Mesenchymal stem cell (in vitro differentiated cells and primary cell): ENCODE measurements around the gene AQP2.

ENCODE experiments used
- DNase-seq: peaks from one replicate; pipeline ENCODE4 v3.0.0-alpha.2; 2013
- H2AFZ ChIP-seq: one replicate; pipeline ENCODE4 v1.6.1; 2013; ENCODE audit warnings: low read depth, mild to moderate bottlenecking, control low read depth, inconsistent platforms, low read length, moderate library complexity
- H2AK5ac ChIP-seq: 2 replicates; pipeline ENCODE4 v1.6.1; 2013; ENCODE audit warnings: low read length, moderate library complexity, mild to moderate bottlenecking, inconsistent platforms; ENCODE audit not compliant: severe bottlenecking
- H2BK120ac ChIP-seq: one replicate; pipeline ENCODE4 v1.6.1; 2013; ENCODE audit warnings: low read depth, mild to moderate bottlenecking, inconsistent platforms, low read length, moderate library complexity
- H2BK12ac ChIP-seq, 2 experiments: one replicate each; pipeline ENCODE4 v1.6.1; 2013; ENCODE audit warnings: inconsistent platforms in 2 of 2, low read length in 2 of 2, mild to moderate bottlenecking in 2 of 2, moderate library complexity in 2 of 2, control low read depth in 1 of 2
- H2BK15ac ChIP-seq: one replicate; pipeline ENCODE4 v1.6.1; 2013; ENCODE audit warnings: mild to moderate bottlenecking, low read depth, inconsistent platforms; ENCODE audit not compliant: poor library complexity, severe bottlenecking
- H2BK5ac ChIP-seq: 2 replicates; pipeline ENCODE4 v1.6.1; 2013; ENCODE audit warnings: low read depth, mild to moderate bottlenecking, low read length, control low read depth, inconsistent platforms; ENCODE audit not compliant: poor library complexity, severe bottlenecking
- H3K14ac ChIP-seq, 2 experiments: one replicate each; pipeline ENCODE4 v1.6.1; 2013; ENCODE audit warnings: inconsistent platforms in 2 of 2, low read length in 2 of 2, control low read depth in 1 of 2, mild to moderate bottlenecking in 1 of 2, moderate library complexity in 1 of 2
- H3K18ac ChIP-seq, 2 experiments: one replicate each; pipeline ENCODE4 v1.6.1; 2013; ENCODE audit warnings: inconsistent platforms in 2 of 2, low read length in 2 of 2, control low read depth in 1 of 2, low read depth in 1 of 2, mild to moderate bottlenecking in 1 of 2
- H3K23ac ChIP-seq, 2 experiments: one replicate each; pipeline ENCODE4 v1.6.1; 2013; ENCODE audit warnings: inconsistent platforms in 2 of 2, low read length in 2 of 2, mild to moderate bottlenecking in 2 of 2, moderate library complexity in 2 of 2, control low read depth in 1 of 2
- H3K27ac ChIP-seq: 2 replicates; pipeline ENCODE4 v1.5.1; 2013; ENCODE audit warnings: mild to moderate bottlenecking, moderate library complexity, low read length, control low read depth, inconsistent platforms; ENCODE audit not compliant: poor library complexity, severe bottlenecking
- H3K27me3 ChIP-seq, 2 experiments: 2 replicates each; pipeline versions ENCODE4 v1.6.1 to v1.7.0; 2013; ENCODE audit warnings: low read length in 2 of 2, mild to moderate bottlenecking in 2 of 2, moderate library complexity in 2 of 2, control low read depth in 1 of 2, inconsistent platforms in 1 of 2; ENCODE audit not compliant: control insufficient read depth in 1 of 2, insufficient read depth in 1 of 2
- H3K36me3 ChIP-seq, 2 experiments: 2 replicates each; pipeline versions ENCODE4 v1.6.1 to v1.7.0; 2013; ENCODE audit warnings: low read length in 2 of 2, control low read depth in 1 of 2, inconsistent platforms in 1 of 2, low read depth in 1 of 2, mild to moderate bottlenecking in 1 of 2; ENCODE audit not compliant: insufficient read depth in 2 of 2, control insufficient read depth in 1 of 2
- H3K4ac ChIP-seq, 2 experiments: one replicate each; pipeline ENCODE4 v1.6.1; 2013; ENCODE audit warnings: inconsistent platforms in 2 of 2, low read length in 2 of 2, mild to moderate bottlenecking in 2 of 2, moderate library complexity in 2 of 2, control low read depth in 1 of 2, low read depth in 1 of 2
- H3K4me1 ChIP-seq: 2 replicates; pipeline ENCODE4 v1.6.1; 2013; ENCODE audit warnings: low read depth, low read length, control low read depth; ENCODE audit not compliant: control insufficient read depth, insufficient read depth
- H3K4me2 ChIP-seq: 2 replicates; pipeline ENCODE4 v1.6.1; 2013; ENCODE audit warnings: low read length, mild to moderate bottlenecking, inconsistent platforms; ENCODE audit not compliant: poor library complexity, severe bottlenecking
- H3K4me3 ChIP-seq, 2 experiments: 2 replicates each; pipeline versions ENCODE4 v1.5.1 to v1.7.0; 2013; ENCODE audit warnings: low read length in 2 of 2, mild to moderate bottlenecking in 2 of 2, control low read depth in 1 of 2, low read depth in 1 of 2; ENCODE audit not compliant: insufficient read depth in 1 of 2
- H3K79me1 ChIP-seq: replicated peaks from 2 replicates; pipeline ENCODE4 v1.6.1; 2013; ENCODE audit warnings: mild to moderate bottlenecking, control low read depth, low read length, inconsistent platforms; ENCODE audit not compliant: poor library complexity, severe bottlenecking
- H3K9ac ChIP-seq: 2 replicates; pipeline ENCODE4 v1.7.0; 2013; ENCODE audit warnings: mild to moderate bottlenecking, low read length, moderate library complexity
- H3K9me3 ChIP-seq: 2 replicates; pipeline ENCODE4 v1.7.0; 2013; ENCODE audit warnings: mild to moderate bottlenecking, low read length; ENCODE audit not compliant: control insufficient read depth
- H4K8ac ChIP-seq: one replicate; pipeline ENCODE4 v1.6.1; 2013; ENCODE audit warnings: inconsistent platforms, mild to moderate bottlenecking, low read length, moderate library complexity
- H4K91ac ChIP-seq: one replicate; pipeline ENCODE4 v1.6.1; 2013; ENCODE audit warnings: mild to moderate bottlenecking, low read length, inconsistent platforms
- WGBS: methylation state at CpG from one replicate; pipeline ENCODE4 v1.1.7; 2013; ENCODE audit warnings: mixed read lengths; 5-methylcytosine and 5-hydroxymethylcytosine counted together

AQP2 gene

GRCh38 chr12:49947593-49948226 lies 2.8 kb upstream of the AQP2 start:
- Histone ChIP-seq H3K79me1 (no peaks in the 10 kb centered on the region), H2BK5ac (no peak overlapping the region), H3K18ac (no peak overlapping the region), H2AK5ac (no peak overlapping the region), H3K4me1 (peaks cover 2% of the 10 kb centered on the region), H4K8ac (no peak overlapping the region), H3K9ac (no peak overlapping the region), H2BK12ac (no peak overlapping the region), H2AFZ (no peak overlapping the region), H3K9me3 (no peaks in the 10 kb centered on the region), H3K27me3 (peaks cover 24 to 25% of the 10 kb centered on the region in 2 experiments), H3K23ac (no peak overlapping the region), H2BK120ac (no peak overlapping the region), H3K4ac (no peak overlapping the region), H3K14ac (no peak overlapping the region), H3K27ac (no peak overlapping the region), H4K91ac (no peak overlapping the region), H3K4me3 (no peak overlapping the region), H3K36me3 (no peaks in the 10 kb centered on the region), H3K4me2 (no peak overlapping the region), H2BK15ac (no peak overlapping the region)
- DNase-seq = no peak
- WGBS = 91% methylated on average over 7 of the region's 7 CpGs

DNA sequence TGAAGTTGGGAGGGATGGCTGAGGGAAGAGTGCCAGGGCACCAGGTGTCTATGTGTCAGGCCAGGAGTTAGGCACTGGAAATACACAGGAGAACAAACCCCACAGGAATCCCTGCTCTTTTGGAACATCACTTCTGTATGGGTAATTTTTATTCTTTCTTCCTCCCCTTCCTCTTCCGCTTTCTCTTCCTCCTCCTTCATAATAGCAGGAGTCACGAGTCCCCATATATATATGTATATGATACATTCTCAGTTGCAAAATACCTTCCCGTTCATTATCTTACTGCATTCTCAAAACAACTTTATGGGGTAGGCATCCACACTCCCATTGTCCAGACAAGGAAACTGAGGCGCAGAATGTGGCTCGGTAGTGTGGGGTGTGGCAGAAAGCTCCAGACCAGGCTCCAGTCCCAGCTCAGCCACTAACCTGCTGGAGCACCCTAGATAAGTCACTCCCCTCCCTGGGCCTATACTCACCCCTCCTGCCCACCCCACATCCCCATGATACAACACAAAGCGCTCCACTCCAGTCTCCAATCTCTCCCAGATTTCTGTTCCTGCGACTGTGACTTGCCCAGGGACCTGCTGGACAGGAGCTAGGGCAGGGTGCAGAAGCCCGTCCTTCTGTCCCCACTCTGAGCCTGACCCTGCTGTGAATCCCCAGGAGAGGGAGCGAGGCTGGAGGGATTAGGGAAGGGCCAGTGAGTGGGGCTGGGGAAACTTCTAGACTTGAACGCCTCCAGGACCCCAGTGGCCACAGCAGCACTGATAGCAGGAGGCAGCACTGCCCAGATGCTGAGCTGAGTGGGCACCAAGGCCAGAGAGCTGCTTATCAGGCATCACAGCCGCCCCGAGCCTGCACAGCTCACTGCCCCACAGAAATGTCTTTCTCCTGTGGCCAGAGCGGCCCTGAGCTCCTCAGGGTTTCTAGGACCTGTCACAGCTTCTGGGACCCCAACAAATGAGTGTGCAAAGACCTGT lies 1.4 kb upstream of the AQP2 start:
- Histone ChIP-seq H3K14ac (no peak overlapping the region), H4K8ac (no peak overlapping the region), H2BK12ac (no peak overlapping the region), H3K4ac (no peak overlapping the region), H2BK5ac (no peak overlapping the region), H3K27me3 (peaks cover 38 to 39% of the 10 kb centered on the region in 2 experiments), H3K79me1 (no peaks in the 10 kb centered on the region), H4K91ac (no peak overlapping the region), H3K23ac (no peak overlapping the region), H3K9me3 (no peaks in the 10 kb centered on the region), H2BK15ac (no peak overlapping the region), H3K4me3 (no peak overlapping the region), H2BK120ac (no peak overlapping the region), H3K9ac (no peak overlapping the region), H3K27ac (no peak overlapping the region), H3K36me3 (no peaks in the 10 kb centered on the region), H2AK5ac (no peak overlapping the region), H2AFZ (no peak overlapping the region), H3K4me1 (peaks cover 2% of the 10 kb centered on the region), H3K18ac (no peak overlapping the region), H3K4me2 (no peak overlapping the region)
- no peak for DNase-seq
- 89% methylated on average over 11 of the region's 13 CpGs for WGBS

GRCh38 chr12:49949866-49950265 lies 671 bp upstream of the AQP2 start:
- peaks cover 2% of the 10 kb centered on the region for H3K4me1 ChIP-seq
- H4K91ac ChIP-seq = no peak overlapping the region
- no peak overlapping the region for H2AFZ ChIP-seq
- no peak overlapping the region for H2AK5ac ChIP-seq
- no peak overlapping the region for H2BK12ac ChIP-seq
- H3K9ac ChIP-seq = no peak overlapping the region
- H3K23ac ChIP-seq = no peak overlapping the region
- no peaks in the 10 kb centered on the region for H3K36me3 ChIP-seq
- no peak overlapping the region for H3K14ac ChIP-seq
- H3K4ac ChIP-seq = no peak overlapping the region
- H4K8ac ChIP-seq = no peak overlapping the region
- no peak overlapping the region for H3K18ac ChIP-seq
- H3K4me2 ChIP-seq = no peak overlapping the region
- H3K9me3 ChIP-seq = no peaks in the 10 kb centered on the region
- H3K4me3 ChIP-seq = no peak overlapping the region
- no peak overlapping the region for H3K27ac ChIP-seq
- H3K79me1 ChIP-seq = no peaks in the 10 kb centered on the region
- no peak overlapping the region for H2BK5ac ChIP-seq
- no peak overlapping the region for H2BK120ac ChIP-seq
- DNase-seq = no peak
- WGBS = 88% methylated on average over 3 of the region's 3 CpGs
- peaks cover 45 to 46% of the 10 kb centered on the region in 2 experiments for H3K27me3 ChIP-seq
- H2BK15ac ChIP-seq = no peak overlapping the region
